ENCODE data around the gene DRC7. TPM values are rescaled to one million over a fixed set of nuclear protein-coding genes. Genes with fewer than 3 reads are reported as not detected.

The DRC7 gene
- total RNA-seq, 1 experiment from 2014 or later, result 0.72 TPM

DNA sequence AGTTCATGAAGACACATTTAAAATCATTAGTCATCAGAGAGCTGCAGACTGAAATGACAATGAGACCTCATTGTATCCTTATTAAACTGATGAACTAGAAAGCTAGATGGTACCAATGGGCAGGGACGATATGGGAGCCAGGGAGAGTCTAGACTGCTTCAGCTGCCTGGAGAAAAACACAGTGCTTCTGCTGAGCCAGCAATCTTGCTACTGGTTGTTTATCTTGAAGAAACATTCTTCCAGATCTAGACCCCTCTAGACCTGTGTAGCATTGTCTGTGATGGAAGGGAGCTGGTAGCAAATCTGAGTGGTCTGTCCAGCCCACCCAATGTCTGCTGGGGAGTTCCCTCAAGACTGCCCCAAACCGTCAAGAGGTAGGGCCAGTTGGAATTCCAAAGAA, 2.0 kb upstream of the DRC7 start:
- no peak overlapping the region for H4K8ac ChIP-seq (replicated peaks; ENCODE audit: insufficient read length, low read depth, low read length)
- no peak overlapping the region for H2AK5ac ChIP-seq (ENCODE audit: insufficient read length, low read length)
- no peak overlapping the region for H2BK5ac ChIP-seq (ENCODE audit: insufficient read length, low read length)
- H3K4ac ChIP-seq (ENCODE audit: low read depth, low read length), result no peak overlapping the region
- H3K4me2 ChIP-seq (ENCODE audit: insufficient read depth, insufficient read length, low read length), result no peak overlapping the region
- no peak overlapping the region for H3K4me3 Mint-ChIP-seq
- H4K20me1 ChIP-seq (ENCODE audit: control insufficient read depth, insufficient read depth, insufficient read length), result no peaks in the 10 kb centered on the region
- H2BK20ac ChIP-seq (ENCODE audit: low read depth, low read length, poor library complexity, severe bottlenecking), result no peak overlapping the region
- H3K79me2 ChIP-seq (ENCODE audit: insufficient read depth, low read length), result no peaks in the 10 kb centered on the region
- H3K18ac ChIP-seq (ENCODE audit: insufficient read length, low read depth, low read length), result no peak overlapping the region
- H3K4me1 Mint-ChIP-seq, result peaks cover 5 to 20% of the 10 kb centered on the region in 2 experiments
- no peaks in the 10 kb centered on the region for H3K27me3 ChIP-seq (ENCODE audit: insufficient read depth, low read length)
- no peak for DNase-seq
- no peak overlapping the region for H3K56ac ChIP-seq (ENCODE audit: insufficient read length, low read depth, low read length)
- H3K23ac ChIP-seq (ENCODE audit: insufficient read length, low read depth, low read length), result no peak overlapping the region
- no peaks in the 10 kb centered on the region for H3K79me1 ChIP-seq (ENCODE audit: insufficient read depth, low read depth, low read length, poor library complexity, severe bottlenecking)
- no peak overlapping the region for H3K14ac ChIP-seq (ENCODE audit: insufficient read depth, low read length)
- WGBS (ENCODE audit: extremely low coverage, insufficient read length, low lambda C conversion rate), result no CpG with 5 or more reads among the region's 2 CpGs
- no peak overlapping the region for H2BK15ac ChIP-seq (ENCODE audit: low read depth, low read length)
- TF ChIP-seq, protein P1, sequence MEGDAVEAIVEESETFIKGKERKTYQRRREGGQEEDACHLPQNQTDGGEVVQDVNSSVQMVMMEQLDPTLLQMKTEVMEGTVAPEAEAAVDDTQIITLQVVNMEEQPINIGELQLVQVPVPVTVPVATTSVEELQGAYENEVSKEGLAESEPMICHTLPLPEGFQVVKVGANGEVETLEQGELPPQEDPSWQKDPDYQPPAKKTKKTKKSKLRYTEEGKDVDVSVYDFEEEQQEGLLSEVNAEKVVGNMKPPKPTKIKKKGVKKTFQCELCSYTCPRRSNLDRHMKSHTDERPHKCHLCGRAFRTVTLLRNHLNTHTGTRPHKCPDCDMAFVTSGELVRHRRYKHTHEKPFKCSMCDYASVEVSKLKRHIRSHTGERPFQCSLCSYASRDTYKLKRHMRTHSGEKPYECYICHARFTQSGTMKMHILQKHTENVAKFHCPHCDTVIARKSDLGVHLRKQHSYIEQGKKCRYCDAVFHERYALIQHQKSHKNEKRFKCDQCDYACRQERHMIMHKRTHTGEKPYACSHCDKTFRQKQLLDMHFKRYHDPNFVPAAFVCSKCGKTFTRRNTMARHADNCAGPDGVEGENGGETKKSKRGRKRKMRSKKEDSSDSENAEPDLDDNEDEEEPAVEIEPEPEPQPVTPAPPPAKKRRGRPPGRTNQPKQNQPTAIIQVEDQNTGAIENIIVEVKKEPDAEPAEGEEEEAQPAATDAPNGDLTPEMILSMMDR (conservative IDR thresholded peaks at IDR 0.05), result no peak
- no peaks in the 10 kb centered on the region for H3K4me1 ChIP-seq (ENCODE audit: insufficient read depth, low read length)
- H3K9me3 Mint-ChIP-seq, result no peaks in the 10 kb centered on the region
- H4K5ac ChIP-seq (ENCODE audit: insufficient read length, low read depth, low read length), result no peak overlapping the region
- no peak overlapping the region for H3K9ac ChIP-seq (ENCODE audit: extremely low read depth, insufficient read length, low read length)
- no peaks in the 10 kb centered on the region for H3K23me2 ChIP-seq (ENCODE audit: insufficient read length, low read depth, low read length, poor library complexity, severe bottlenecking)
- no peak overlapping the region for H2BK12ac ChIP-seq (ENCODE audit: insufficient read length, low read depth, low read length)
- H3K9me3 ChIP-seq (ENCODE audit: control insufficient read depth, low read depth, low read length), result no peaks in the 10 kb centered on the region
- H3K27ac ChIP-seq (ENCODE audit: insufficient read length, low read depth, low read length), result no peak overlapping the region
- H2AFZ ChIP-seq (ENCODE audit: low read length), result no peak overlapping the region
- no peak overlapping the region for H4K91ac ChIP-seq (ENCODE audit: insufficient read length, low read depth, low read length)
- H3K27me3 Mint-ChIP-seq (ENCODE audit: low read depth), result peaks cover 3% of the 10 kb centered on the region
- H3K36me3 Mint-ChIP-seq (ENCODE audit: insufficient read depth in 1 of 3, low read depth in 3 of 3), result no peaks in the 10 kb centered on the region
- H2BK120ac ChIP-seq (ENCODE audit: low read depth, low read length, poor library complexity, severe bottlenecking), result no peak overlapping the region
- no peak overlapping the region for H3T11ph ChIP-seq (ENCODE audit: low read length)
- H3K27ac Mint-ChIP-seq, result no peak overlapping the region
